ENCODE measurements around the gene SLC25A29. TPM values are rescaled to one million over a fixed set of nuclear protein-coding genes. Genes with fewer than 3 reads are reported as not detected.
"Not testable (repeated sequence)": the region's sequence is repeated elsewhere in the genome, so short reads cannot be mapped to it uniquely, and the experiment has no call there.

The SLC25A29 gene
- total RNA-seq, 6 experiments from 2014 or later: 14.1 to 30.3 (median 18.2) TPM

DNA sequence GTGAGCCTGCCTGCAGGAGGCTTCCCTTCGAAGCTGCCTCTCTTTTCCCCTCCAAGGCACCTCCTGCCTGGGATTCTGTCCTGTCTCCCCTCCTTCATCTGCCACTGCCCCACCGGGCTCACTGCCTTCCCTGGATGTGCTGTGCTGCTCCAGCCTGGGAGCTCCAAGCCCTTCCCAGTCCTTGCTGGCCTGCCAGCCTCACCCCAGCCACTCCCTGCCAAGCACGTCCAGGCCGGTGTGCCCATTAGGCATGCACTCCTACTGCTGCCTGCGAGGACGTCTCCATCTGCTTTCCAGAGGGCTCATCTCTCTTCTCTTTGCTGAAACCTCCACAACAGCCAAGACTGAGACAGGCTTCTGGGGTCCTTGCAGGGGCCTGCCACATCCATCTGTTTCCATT lies 8.5 kb upstream of the SLC25A29 start:
- Histone ChIP-seq H3K27ac (no peak overlapping the region), H3K4me3 (no peak overlapping the region), H3K4me1 (peaks cover 0 to 9% (median 4%) of the 10 kb centered on the region in 4 donors), H3K36me3 (no peaks in the 10 kb centered on the region), H3K27me3 (no peaks in the 10 kb centered on the region), H3K9me3 (no peaks in the 10 kb centered on the region)
- DNase-seq (no peak), ATAC-seq (no peak)
- WGBS (ENCODE audit: insufficient coverage, low coverage, low lambda C conversion rate, missing lambda C conversion rate): no CpG with 5 or more reads among the region's 6 CpGs
- TF ChIP-seq POLR2A (IDR thresholded peaks at IDR 0.05): no peak
- TF ChIP-seq, protein P1, sequence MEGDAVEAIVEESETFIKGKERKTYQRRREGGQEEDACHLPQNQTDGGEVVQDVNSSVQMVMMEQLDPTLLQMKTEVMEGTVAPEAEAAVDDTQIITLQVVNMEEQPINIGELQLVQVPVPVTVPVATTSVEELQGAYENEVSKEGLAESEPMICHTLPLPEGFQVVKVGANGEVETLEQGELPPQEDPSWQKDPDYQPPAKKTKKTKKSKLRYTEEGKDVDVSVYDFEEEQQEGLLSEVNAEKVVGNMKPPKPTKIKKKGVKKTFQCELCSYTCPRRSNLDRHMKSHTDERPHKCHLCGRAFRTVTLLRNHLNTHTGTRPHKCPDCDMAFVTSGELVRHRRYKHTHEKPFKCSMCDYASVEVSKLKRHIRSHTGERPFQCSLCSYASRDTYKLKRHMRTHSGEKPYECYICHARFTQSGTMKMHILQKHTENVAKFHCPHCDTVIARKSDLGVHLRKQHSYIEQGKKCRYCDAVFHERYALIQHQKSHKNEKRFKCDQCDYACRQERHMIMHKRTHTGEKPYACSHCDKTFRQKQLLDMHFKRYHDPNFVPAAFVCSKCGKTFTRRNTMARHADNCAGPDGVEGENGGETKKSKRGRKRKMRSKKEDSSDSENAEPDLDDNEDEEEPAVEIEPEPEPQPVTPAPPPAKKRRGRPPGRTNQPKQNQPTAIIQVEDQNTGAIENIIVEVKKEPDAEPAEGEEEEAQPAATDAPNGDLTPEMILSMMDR (IDR thresholded peaks at IDR 0.05): no peak
- intact Hi-C loops (cut with DNase I): no loop called here

DNA sequence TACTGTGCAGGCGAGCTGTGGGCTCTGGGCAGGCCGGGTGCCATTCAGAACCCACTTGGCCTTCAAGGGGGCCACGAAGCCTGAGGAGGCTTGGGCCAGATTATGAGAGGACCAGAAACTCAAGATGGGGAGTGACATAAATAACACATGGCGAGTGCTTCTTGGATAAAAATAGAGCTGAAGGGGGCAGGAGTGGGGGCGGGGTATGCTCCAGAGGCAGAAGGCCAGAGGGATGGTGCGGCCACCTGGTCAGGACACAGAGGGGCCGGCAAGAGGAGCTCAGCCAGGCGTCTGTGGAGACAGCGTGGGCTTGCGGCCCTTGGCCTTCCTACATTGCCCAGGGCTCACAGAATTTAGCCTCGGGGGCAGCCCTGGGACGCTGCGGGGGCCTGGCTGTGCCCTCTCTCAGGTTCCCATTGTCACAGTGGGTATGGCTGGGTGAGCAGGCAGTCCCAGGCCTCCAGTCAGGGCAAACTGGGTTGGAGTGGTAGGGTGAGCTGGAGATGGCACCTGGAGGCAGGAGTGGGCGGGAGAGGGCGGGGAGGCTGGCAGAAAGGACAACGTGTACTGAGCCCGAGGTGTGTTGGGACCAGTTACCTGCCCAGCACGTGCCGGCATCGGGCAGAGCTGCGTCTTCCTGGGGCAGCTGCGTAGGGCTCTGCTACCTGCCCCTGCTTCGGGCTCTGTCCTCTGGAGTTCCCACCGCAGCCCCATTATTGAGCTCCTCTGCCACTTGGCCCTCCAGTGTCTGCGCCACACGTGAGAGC lies 7.4 kb upstream of the SLC25A29 start:
- DNase-seq: no peak
- Histone ChIP-seq H3K4me1 (peaks cover 0 to 9% (median 4%) of the 10 kb centered on the region in 4 donors), H3K36me3 (no peaks in the 10 kb centered on the region), H3K9me3 (no peaks in the 10 kb centered on the region), H3K27ac (no peak overlapping the region), H3K4me3 (no peak overlapping the region), H3K27me3 (no peaks in the 10 kb centered on the region)
- 93% methylated on average over 10 of the region's 26 CpGs for WGBS (ENCODE audit: insufficient coverage, low coverage, low lambda C conversion rate, missing lambda C conversion rate)
- intact Hi-C loops (cut with DNase I): no loop called here
- TF ChIP-seq, protein P1 (IDR thresholded peaks at IDR 0.05): no peak
- TF ChIP-seq POLR2A (IDR thresholded peaks at IDR 0.05): no peak
- ATAC-seq: no peak

GRCh38 chr14:100312877-100313400 lies 6.7 kb upstream of the SLC25A29 start:
- Histone ChIP-seq H3K27ac (no peak overlapping the region), H3K4me1 (peaks cover 0 to 13% (median 5%) of the 10 kb centered on the region in 4 donors), H3K9me3 (no peaks in the 10 kb centered on the region), H3K36me3 (no peaks in the 10 kb centered on the region), H3K27me3 (no peaks in the 10 kb centered on the region), H3K4me3 (no peak overlapping the region)
- 28% methylated on average over 4 of the region's 10 CpGs for WGBS (ENCODE audit: insufficient coverage, low coverage, low lambda C conversion rate, missing lambda C conversion rate)
- TF ChIP-seq POLR2A (IDR thresholded peaks at IDR 0.05): no peak
- TF ChIP-seq, protein P1 (IDR thresholded peaks at IDR 0.05): no peak
- intact Hi-C loops (cut with DNase I): no loop called here
- ATAC-seq (no peak), DNase-seq (no peak)

GRCh38 chr14:100312110-100312876 lies 6.0 kb upstream of the SLC25A29 start:
- 35% methylated on average over 13 of the region's 18 CpGs for WGBS (ENCODE audit: insufficient coverage, low coverage, low lambda C conversion rate, missing lambda C conversion rate)
- not testable (repeated sequence) for DNase-seq, ATAC-seq

More at GRCh38 chr14:100312110-100312876, 6.0 kb upstream of the SLC25A29 start:
- H3K4me3 ChIP-seq; intact Hi-C loops (cut with DNase I); H3K27ac ChIP-seq; H3K27me3 ChIP-seq; H3K36me3 ChIP-seq; H3K9me3 ChIP-seq: not testable (repeated sequence)
- H3K4me1 ChIP-seq: peaks cover 0 to 19% (median 8%) of the 10 kb centered on the region in 4 donors
